Liver (tissue), 3 donors: ENCODE results near the gene SH2D4B.

Experiments used
- CTCF ChIP-seq: fragments of 150-350 bp; IDR thresholded peaks from 2 replicates; pipeline ENCODE4 v1.5.1; 2017; ENCODE audit warnings: improper control_type of control experiment, low read depth, low read length; ENCODE audit not compliant: missing input control
- EGR1 ChIP-seq, 2 donors: IDR thresholded peaks; 2 replicates each; pipeline ENCODE4 v1.6.1; 2016 to 2018; ENCODE audit warnings: antibody characterized with exemption in 2 of 2, low read depth in 2 of 2
- FOXA1 ChIP-seq: IDR thresholded peaks from 2 replicates; pipeline ENCODE4 v1.6.1; 2016; ENCODE audit warnings: antibody characterized with exemption
- JUND ChIP-seq, 2 donors: IDR thresholded peaks; 2 replicates each; pipeline ENCODE4 v1.6.1; 2016; ENCODE audit warnings: antibody characterized with exemption in 2 of 2
- MAX ChIP-seq: IDR thresholded peaks from 2 replicates; pipeline ENCODE4 v1.6.1; 2016; ENCODE audit warnings: antibody characterized with exemption
- SP1 ChIP-seq: IDR thresholded peaks from 2 replicates; pipeline ENCODE4 v1.6.1; 2018; ENCODE audit warnings: antibody characterized with exemption, mild to moderate bottlenecking
- donor health status: healthy.
- donor health status: healthy.

DNA sequence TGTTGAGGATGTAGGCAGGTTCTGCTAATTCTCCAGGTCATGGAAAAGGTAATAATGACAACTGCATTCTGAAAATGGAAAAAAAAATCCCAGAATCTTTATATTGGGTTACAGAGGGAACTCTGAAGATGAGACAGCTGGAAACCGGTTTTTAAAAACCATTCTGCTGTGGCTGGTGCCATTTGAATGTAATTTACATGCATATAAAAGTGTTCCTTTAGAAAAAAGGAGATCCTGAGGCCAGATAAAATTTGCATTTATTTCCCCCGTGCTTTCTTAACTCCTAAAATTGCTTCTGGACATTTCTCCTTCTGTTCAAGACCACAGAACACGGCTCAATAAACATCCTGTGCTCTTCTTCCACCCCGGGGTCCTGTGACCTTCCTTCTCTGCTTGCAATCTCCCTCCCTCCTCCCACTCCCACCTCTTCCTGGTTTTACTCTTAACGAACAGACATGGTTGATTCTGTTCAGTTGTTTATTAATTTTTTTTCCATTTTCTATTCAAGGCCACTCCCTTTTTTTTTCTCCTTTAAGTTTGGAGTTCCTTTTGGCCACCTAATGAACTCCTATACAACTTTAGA is 41.6 kb downstream of the SH2D4B start:
- TF ChIP-seq FOXA1 (no peak), JUND (IDR thresholded peaks at IDR 0.05) (no peak), CTCF (no peak), SP1 (no peak), MAX (no peak), EGR1 (IDR thresholded peaks at IDR 0.05; ENCODE audit: low read depth in 2 of 2) (no peak)
